SKM-1 treated with dmso at 0.1 percent for 144 hours (cell line): ENCODE data around the gene IGSF11.
"Not testable (repeated sequence)": the region's sequence is repeated elsewhere in the genome, so short reads cannot be mapped to it uniquely, and the experiment has no call there.

Source experiments
- DNase-seq: peaks from one replicate; lab custom pipeline; 2025; ENCODE audit not compliant: unreplicated experiment; lab: John Stamatoyannopoulos, UW

IGSF11 gene

GRCh38 chr3:118884748-118885206 is 149.9 kb downstream of the IGSF11 start:
- DNase-seq = peak; percentile 37

- peak; percentile 54 for DNase-seq
Measured at GRCh38 chr3:118882353-118882947, 152.2 kb downstream of the IGSF11 start.

GRCh38 chr3:118868051-118868450 is 166.6 kb downstream of the IGSF11 start:
- no peak for DNase-seq

- no peak for DNase-seq
Measured at GRCh38 chr3:118863731-118864322, 170.8 kb downstream of the IGSF11 start.

- no peak for DNase-seq
Measured at GRCh38 chr3:118859950-118860349, 174.7 kb downstream of the IGSF11 start.

- not testable (repeated sequence) for DNase-seq
Measured at GRCh38 chr3:118851466-118852193, 183.0 kb downstream of the IGSF11 start.

- DNase-seq = no peak
Measured at GRCh38 chr3:118850687-118851086, 184.0 kb downstream of the IGSF11 start.
